Stimulated activated CD8-positive, alpha-beta memory T cell treated with anti-CD3 and anti-CD28 coated beads, Interleukin-4, amount 100 ng/mL, for 1 hour (primary cell): ENCODE data around the gene CLIC3.
A peak's percentile ranks its signal among the peaks of the same experiment; 100 is the strongest.

ENCODE experiments used
- DNase-seq, 2 donors: peaks; one replicate each; pipeline ENCODE4 v3.0.0-alpha.2; 2020; ENCODE audit warnings: low read depth in 2 of 2, low spot score in 1 of 2

Gene CLIC3

GRCh38 chr9:137002646-137003041 lies 6.3 kb upstream of the CLIC3 start:
- DNase-seq: no peak

GRCh38 chr9:137001857-137002645 lies 5.7 kb upstream of the CLIC3 start:
- no peak for DNase-seq

- DNase-seq: no peak
Measured at GRCh38 chr9:137000177-137000930, 4.0 kb upstream of the CLIC3 start.

GRCh38 chr9:136997830-136998234 lies 1.5 kb upstream of the CLIC3 start:
- DNase-seq: no peak

DNA sequence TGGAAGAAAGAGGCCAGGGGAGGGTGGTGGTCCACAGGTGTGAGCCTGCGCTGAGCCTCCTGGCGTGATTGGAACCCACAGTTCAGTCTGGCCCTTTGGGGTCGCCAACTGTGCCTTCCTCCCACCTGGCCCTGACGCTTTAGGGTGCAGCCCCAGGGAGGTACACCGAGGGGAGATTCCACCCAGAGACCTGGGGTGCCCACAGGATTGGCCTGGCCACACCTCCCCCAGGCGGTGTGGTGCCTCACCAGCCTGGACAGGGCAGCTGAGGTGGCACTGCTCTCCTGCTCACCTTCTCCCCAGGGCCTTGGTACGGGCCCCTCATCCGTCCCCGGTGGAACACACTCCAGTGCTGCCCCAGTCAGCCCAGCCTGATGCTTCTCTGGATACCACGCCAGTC lies 1.0 kb upstream of the CLIC3 start:
- no peak for DNase-seq

GRCh38 chr9:136995772-136996311 lies 526 bp downstream of the CLIC3 start:
- DNase-seq: no peak

DNA sequence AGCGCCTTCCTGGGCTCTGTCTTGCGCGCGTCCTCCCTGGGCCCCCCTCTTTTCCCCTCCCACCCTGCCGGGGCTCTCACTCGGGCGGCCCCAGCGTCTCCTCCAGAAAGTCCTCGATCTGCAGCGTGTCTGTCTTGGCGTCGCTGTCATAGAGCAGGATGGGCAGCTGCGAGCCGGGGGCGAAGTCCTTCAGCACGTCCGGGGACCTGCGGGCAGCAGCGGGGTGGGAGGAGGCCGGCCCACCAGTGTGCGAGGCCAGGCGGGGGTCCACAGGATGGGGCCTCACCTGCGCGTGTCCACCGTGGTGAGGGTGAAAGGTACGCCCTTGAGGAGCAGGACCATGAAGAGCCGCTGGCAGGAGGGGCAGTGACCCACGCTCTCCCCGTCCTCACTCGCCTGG lies 1.0 kb downstream of the CLIC3 start:
- DNase-seq: no peak

- DNase-seq: no peak
Measured at GRCh38 chr9:136994888-136995230, 1.5 kb downstream of the CLIC3 start.

- no peak for DNase-seq
Measured at GRCh38 chr9:136994180-136994887, 2.0 kb downstream of the CLIC3 start.

DNA sequence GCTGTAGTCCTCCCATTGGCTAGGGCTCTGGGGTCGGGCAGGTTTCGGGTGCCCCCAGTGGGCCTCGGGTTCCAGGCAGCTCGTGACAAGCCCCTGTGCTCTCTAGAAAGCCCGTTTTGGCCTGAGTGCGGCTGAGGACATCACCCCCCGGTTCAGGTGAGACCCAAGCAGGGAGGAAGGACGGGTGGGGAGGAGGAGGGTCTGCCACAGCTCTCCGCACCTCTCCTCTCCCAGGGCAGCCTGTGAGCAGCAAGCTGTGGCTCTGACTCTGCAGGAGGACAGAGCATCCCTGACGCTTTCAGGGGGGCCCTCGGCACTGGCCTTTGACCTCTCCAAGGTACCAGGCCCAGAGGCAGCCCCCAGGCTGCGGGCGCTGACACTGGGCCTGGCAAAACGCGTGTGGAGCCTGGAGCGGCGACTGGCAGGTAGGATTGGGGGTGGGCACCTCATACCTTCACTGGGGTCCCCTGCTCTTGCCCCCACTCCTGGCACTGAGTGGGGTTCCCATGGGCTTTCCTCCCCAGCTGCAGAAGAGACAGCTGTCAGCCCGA lies 3.5 kb downstream of the CLIC3 start:
- no peak for DNase-seq

GRCh38 chr9:136991993-136992818 lies 4.2 kb downstream of the CLIC3 start, which contains the start of gene PAXX:
Gene PAXX (plus strand): TSS chr9:136992422. CDS start chr9:136992444, 22 bp downstream.
- peak; percentile 88 to 89 for DNase-seq

- no peak for DNase-seq
Measured at GRCh38 chr9:136990242-136990911, 6.0 kb downstream of the CLIC3 start.

DNA sequence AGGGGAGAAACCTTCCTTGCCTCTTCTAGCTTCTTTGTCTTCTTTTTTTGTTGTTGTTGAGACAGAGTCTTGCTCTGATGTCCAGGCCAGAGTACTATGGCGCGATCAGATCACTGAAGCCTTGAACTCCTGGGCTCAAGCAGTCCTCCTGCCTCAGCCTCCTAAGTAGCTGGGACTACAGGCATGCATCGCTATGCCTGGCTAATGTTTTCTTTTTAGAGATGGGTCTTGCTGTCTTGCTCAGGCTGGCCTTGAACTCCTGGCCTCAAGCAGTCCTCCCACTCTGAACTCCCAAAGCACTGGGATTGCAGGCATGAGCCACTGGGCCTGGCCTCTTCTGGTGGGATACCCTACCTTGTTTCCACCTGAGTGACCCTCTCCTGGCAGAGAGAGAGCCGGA lies 7.5 kb downstream of the CLIC3 start:
- no peak for DNase-seq

GRCh38 chr9:136985853-136986252 lies 10.5 kb downstream of the CLIC3 start:
- DNase-seq: no peak

DNA sequence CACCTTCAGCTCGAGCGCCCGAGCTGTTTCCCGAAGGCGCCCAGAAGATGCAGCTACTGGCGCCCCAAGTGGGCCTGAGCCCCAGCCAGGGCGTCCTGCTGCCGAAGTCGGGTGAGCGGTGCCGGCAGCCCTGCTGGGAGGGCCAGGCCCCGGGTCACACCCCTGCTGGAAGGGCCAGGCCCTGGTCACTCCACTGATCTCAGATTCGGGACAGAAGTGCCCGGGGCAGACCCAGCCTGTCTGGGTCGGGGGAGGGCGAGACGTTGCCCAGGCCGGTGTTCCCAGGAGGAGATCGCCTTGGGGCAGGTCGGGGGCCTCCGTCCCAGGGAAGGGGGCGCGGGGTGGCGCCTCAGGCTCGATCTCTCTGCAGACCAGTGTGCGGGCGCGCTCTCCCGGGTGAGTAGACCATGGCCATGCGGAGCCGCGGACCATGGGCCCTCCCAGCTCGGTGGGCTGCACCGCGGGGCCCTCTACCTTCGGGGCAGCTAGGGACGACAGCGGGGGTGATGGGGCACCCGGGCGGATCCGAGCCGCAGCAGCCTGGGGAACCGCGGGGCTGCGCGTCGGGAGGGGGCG lies 11.3 kb downstream of the CLIC3 start:
- no peak for DNase-seq

DNA sequence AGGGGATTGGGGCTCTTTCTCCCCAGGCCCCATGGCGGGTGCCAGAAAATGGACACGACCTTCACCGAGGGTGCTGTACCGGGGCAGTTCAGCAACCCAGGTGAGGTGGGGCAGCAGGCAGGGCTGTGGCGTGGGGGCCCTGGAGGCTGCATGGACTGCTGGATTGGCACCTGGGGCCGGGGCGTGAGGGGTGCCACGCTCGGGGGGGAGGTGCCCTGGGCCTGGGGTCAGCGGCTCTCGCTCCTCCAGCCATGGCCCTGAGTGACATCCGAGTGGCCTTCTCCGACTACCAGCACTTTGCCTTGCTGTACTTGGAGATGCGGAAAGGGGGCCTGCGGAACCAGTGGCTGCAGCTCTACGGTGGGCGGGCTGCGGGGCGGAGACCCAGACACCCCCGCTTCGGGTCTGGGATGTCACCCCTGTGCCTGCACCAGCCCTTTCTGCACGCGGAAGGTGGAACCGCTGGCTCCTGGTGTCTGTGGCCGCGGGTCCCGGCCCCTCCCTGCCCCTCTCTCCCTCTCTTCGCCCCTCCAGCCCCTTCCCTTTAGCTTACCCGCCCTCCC lies 11.8 kb downstream of the CLIC3 start:
- no peak for DNase-seq

GRCh38 chr9:136983656-136984314 lies 12.6 kb downstream of the CLIC3 start:
- DNase-seq: no peak

GRCh38 chr9:136983167-136983566 lies 13.2 kb downstream of the CLIC3 start:
- DNase-seq: no peak
